ENCODE measurements around the gene CALD1.

Gene CALD1

DNA sequence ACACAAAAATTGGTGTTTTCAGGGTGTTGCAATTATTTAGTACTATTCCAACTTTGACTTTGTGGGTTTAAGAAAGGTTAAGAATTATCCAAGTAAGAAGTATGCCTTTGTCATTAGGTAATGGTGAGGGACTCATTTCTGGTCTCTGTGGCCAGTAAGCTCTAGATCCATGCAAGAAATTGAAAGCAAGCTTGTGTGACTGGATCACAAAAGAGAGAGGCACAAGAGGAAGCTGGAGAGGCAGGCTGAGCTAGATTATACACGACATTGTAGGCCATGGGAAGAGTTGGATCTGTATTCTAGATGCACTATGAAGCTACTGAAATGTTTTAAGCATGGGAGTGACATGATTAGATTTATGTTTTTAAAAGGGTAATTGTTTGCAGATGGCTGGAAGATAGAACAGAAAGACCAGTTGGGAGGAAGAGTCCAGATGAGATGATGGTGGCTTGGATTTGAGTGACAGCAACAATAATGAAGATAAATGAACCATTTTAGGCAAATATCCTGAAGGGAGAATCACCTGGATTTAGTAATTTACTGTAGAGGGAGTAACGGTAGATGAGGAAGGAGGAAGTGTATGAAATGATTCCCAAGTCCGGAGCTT, 50.0 kb downstream of the CALD1 start:
- no peak for DNase-seq

DNA sequence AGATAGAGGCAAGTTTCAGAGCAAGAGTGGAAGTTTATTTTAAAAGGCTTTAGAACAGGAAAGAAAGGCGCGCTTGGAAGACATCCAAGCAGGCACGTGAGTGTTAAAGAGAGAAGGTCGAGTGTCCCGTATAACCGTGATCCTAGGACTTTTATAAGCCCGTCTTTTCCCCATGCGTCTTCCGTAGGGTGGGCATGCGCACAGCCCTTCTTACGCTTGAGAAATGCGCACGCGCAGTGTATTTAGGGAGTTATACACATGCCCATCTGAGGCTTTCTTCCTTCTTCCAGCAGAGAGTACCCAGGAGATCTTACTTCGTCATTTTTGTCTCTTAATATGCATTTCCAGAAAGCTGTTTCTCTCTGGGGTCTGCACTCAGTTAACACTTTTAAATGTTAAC, 52.4 kb downstream of the CALD1 start:
- DNase-seq = no peak

DNA sequence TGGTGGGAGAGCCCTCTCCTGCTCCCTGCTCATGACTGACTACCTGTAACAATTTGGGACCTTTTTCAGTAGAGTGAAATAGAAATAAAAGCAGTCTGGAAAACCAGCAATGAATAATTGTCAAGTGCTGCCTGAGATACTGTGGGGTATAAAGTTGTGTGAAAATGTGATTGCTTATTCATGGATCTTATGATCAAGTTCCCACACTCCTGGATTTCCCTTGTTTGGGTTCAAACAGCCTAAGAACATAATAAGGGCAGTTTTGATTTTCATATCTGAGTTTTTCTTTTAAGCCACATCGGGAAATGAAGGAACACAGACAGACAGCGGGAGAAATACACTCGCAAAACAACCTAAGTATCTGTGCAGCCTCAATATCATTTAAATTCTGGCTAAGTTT, 52.9 kb downstream of the CALD1 start:
- DNase-seq = no peak

DNA sequence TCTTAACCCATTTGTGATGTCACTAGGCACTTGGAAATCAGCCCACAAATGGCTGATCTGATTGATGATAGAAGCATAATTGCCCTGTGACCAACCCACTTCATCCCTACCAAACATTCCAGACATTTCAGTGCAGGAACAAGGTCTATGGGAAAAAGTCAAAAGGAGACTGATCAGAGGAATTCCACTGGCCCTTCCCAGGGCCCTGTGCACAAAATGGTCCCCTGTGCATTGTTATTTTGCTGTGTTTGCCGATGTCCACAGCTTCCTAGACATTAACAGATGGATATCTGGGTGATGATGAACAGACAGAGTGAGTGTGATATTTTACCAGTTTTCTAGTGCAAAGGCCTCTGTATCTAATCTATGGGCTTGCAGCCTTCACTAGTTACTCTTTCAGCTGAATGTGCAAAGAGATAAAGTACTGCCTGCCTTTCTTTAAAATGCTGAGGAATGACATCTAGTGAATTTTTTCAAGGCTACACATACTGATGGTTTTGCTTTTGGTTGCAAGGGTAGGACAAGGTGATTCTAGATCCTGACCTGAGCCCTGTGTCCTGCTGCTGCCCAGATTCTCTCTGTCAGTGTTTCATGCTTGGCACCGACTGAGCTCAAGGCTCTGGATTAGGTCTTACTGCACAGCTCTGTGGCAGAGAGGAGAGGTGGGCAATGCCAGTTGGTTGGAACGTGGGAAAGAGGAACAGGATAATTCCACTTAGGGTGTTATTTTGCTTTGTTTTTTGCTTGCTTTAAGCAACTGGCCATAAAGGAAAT, 55.4 kb downstream of the CALD1 start:
- DNase-seq = no peak

DNA sequence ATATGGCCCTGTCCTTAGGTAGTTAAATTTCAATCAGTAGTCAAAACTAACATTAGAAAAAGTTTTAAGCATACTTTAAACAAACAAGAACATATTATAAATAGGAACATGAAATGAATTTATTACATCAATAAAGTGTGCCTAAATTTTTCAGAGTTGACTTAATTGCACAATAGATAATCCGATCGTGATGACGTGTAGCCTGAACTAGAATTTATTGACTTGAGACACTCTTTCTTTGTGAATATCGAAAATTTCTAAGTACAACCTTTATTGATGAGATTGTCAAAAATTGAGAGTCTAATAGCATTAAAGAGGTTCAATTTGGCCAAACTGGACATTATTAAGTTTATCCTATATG, 56.0 kb downstream of the CALD1 start:
- no peak for DNase-seq

DNA sequence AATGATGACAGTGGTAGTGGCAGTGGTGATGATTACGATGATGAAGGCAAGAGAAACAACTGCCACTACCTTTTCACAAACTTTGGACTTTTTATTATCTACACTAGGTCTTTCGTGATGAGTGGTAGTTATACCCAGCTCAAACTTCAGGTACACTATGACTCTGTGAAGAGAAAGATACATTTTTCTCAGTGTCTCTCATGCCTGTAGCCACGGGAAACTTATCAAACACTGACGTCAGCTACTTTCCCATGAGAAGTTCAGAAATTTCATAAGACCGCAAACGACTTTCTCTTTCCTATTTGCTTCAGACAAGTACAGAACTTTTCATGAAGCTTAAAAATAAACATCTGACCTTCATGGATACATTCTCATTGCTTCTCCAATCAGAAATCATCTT, 57.0 kb downstream of the CALD1 start:
- DNase-seq = no peak

DNA sequence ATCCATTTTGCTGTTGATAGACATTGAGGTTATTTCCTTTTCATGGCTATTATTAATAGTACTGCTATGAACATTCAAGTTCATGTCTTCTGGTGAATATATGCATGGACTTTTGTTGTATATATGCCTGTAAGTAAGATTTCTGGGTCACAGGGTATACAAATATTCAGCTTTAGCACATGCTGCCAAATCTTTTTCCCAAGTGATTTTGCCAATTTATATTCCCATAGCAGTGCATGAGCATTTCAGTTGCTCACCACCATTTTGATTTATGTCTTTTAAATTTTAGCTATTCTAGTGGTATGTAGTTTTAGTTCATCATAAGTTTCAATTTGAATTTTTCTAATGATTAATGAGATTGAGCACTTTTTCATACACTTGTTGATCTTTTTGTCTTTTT, 59.9 kb downstream of the CALD1 start:
- no peak for DNase-seq

DNA sequence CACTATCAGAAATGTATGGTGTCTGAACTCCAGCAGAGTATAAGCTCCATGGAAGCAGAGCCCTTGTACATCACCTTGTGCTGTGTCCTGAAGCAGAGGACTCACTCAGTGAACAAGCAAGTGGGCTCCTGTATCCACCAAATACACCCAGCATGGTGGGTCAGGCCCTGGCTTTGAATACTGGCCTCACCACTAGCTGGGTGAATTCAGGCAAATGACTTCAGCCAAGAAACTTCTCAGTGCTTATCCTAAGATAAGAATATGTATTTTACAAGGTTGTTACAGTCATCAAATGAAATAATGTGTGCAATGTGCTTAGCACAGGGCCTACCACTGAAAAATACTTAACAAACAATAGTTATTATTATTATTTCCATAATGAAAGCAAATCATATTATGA, 62.6 kb downstream of the CALD1 start:
- DNase-seq = no peak

DNA sequence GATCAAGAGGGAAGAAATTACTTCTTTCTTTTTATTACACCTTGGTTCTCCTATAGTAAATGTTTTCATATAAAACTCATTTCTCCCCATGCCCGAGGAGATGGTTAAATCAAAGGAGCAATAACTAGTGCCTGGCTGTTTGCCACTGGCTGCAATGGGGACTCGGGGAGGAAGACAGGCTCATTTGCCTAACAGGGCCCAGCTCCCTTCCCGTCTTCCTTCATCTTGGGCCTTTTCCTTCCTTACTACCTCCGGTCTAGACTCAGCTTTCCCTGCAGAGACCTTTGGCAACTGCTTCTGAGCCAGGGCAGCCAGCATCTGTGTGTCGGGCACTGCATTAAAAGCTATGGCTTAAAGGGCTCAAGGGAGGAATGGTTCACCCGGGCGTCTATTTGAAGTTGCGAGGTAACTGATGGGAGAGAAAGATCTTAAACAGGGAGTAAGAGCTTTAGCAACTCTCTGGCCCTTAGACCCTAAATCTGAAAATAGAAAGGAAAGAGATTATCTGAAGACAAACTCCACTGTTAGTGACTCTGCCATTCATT, 63.5 kb downstream of the CALD1 start:
- no peak for DNase-seq

DNA sequence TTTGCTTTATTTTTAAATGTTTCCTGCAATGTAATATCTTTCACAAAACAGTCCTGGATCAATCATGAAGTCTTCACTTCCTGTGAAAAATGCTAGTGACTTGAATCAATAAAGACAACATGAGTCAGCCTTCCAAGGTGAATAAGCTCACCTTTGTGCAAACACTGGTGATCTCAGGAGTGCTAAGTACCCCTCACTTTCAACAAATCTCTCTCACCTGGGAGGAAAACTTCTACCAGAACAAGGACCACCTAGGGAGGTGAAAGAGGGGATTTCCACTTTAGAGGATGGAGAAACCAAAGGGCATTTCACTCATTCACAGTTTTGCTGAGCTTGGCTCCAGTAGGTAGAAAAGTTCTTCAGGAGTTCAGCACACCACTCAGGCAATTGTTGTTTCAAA, 64.8 kb downstream of the CALD1 start:
- no peak for DNase-seq

DNA sequence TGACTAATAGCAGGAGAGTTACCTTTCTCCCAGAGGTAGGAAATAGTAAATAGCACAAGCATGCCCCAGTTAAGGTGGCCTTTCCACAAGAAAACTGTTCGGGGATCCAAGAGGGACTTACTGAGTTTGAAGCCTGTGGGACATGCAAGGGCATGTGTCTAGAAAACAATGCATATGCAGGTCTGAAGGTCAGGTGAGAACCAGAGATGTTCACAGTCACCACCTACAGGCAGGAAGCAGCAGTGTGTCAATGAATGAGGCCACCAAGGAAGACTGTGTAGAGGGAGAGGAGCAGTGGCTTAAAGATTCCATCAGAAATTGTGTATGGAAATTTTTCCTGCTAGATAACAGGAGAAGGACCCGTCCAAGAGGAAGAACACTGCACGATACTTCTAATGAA, 66.0 kb downstream of the CALD1 start:
- no peak for DNase-seq

DNA sequence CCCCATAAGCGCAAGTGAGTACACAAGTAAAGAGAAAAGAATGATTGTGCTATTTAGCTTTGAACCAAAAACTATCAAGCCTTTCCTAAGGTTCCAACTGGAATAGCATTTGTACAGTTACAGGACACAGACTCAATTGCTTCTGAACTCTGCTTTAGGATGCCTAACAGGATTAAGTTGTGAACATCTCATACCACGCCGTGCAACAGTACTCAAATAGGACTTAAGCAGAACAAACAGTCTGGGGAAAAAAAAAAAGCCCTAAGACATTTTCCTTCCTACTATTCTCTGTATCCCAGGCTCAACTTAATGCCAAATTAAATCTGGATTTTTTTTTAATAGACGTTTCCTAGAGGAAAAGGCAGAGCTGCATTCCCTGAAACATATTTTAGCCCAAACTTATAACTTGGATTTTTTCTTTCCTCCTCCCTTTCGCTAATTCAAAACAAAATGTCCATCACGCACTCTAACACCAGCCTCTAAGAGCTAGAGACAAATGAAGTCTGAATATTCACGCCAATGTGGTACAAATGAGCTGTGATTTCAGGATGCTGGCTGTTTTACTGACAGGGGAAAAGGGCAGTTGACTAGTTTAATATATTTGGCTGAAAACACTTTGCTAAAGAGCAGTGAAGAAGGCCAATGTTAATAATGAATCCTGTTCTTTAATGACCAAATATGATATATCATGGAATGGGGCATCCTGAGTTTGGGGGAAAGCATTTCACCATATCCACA, 68.6 kb downstream of the CALD1 start:
- DNase-seq = no peak

DNA sequence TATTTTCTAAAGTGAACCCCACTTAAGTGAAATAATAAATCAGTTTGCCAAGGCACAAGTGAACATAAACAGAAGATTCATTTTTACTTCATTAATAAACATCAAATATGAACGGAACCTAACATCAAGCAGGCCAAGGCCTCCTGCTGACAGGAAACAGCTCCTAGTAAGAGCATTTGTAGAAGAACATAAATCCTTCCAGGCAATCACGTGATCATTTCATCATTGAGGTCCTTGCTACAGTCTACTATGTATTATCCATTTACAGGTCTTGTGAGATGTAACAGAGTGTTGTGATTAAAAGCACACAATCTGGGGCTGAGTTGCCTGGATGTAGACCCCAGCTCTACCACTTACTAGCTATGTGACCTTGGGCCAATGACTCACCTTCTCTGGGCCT, 70.6 kb downstream of the CALD1 start:
- DNase-seq = no peak

DNA sequence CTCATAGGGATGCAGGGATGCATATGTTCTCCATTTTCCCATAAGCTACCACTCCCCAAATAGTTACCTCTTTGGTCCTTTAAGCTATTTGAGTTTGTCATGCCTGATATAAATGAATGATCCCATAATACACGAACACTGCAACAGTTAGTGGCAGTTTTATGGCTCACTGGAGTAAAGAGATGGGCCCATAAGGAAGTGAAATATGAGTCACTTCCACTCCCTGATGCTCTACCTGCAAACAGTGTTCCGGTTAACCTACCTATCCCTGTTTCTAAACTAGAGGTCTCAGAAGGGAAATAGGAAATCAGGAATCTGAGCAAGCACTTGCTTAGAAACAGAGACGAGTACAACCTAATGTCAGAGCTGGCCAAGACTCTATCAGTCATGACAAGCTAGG, 71.7 kb downstream of the CALD1 start:
- no peak for DNase-seq

DNA sequence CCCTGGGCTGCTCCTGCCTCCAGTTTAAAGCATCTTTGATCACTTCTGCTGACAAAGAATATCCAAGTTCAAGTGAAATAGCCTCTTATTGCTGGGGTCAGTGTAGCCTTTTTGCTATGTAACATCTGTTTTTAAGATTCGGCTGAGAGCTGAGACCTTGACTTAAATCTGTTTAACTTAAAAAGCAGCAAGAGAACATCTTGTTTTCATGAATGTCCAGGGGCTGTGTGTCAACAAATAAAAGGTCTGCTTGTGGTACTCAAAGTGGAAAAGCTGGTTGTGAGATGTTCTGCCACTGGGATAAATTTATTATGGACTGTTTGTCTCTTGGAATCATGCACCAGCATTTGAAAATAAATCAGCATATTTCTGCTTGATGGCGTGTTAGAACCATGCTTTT, 73.2 kb downstream of the CALD1 start:
- DNase-seq = no peak

DNA sequence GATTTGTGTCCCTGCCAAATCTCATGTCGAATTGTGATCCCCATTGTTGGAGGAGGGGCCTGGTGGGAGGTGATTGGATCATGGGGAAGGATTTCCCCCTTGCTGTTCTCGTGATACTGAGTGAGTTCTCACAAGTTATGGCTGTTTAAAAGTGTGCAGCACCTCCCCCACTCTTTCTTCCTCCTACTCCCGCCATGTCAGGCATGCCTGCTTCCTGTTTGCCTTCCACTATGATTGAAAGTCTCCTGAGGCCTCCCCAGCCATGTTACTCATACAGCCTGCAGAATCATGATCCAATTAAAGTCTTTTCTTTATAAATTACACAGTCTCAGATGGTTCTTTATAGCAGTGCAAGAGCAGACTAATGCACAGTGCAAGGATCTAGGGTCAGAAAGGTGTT, 75.4 kb downstream of the CALD1 start:
- DNase-seq = no peak

DNA sequence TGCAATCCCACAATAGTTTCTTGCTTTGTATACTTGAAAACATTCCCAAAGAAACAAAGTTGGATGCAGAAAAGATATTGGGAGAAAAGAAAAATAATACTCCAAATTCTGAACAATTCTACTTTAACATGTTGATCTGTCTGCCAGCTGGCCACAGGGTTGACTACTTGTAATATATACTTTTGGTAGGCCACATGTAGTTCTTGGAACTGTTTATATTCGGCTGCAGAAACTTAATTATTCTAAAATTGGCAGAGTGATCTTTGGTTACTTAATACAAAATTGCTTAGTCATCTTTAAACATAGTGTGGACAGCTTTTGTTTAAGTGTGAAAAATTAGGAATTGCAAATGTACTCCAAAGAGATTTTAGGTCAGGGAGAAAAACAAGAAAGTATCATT, 76.0 kb downstream of the CALD1 start:
- no peak for DNase-seq

DNA sequence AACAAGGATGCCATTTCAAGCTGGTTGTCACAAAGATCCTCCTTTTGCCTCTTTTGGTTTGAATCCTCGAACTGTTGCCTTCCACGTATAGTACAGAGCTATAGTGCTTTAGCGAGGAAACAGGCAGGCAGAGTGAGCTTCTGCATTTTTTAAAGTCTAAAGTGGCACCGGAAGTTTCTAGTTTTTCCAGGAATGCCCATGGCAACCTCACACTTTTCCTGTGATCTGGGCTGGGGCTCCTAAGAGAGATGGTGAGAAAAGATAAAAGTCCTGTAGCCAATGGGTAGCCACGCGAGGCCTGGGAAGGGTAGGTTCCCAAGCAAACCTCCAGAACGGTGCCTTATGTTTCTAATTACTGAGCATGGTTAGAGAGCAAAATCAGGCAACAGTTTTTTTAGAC, 76.7 kb downstream of the CALD1 start:
- no peak for DNase-seq

DNA sequence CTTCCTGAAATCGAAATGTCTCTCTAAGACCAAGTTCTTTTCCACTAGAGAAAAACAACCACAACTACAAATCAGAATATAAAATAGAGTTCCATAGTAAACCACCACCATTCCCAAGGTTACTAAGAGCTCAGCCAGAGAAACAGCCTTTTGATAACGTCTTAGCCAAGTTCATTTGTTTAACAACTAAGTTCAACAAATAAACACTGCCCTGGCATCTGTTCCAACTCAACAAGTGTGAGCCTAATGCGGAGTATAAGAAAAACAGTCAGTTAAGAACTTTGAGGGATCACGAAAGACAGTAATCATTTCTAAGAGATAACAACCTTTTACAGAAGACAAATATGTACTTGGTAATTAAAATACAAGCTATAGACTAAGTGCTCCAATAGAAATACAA, 77.3 kb downstream of the CALD1 start:
- no peak for DNase-seq

DNA sequence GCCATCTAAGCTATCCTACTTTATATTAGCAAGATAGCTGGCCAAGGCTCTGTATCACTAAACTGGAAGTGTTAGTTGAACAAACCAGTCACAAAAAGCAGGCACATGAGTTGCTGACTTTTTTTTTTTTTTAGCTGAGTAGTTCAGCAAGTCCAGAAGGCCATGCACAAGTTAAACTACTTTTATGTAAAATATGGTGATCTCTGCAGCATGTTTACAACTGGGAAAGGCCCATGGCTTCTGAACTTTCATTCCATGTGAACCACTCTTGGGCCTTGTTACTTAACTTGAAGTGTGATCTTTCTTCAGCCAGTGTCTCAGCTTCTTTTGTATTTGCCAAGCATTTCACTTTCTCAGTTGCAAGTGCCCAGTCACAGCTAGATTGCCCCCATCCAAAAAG, 78.5 kb downstream of the CALD1 start:
- DNase-seq = no peak

DNA sequence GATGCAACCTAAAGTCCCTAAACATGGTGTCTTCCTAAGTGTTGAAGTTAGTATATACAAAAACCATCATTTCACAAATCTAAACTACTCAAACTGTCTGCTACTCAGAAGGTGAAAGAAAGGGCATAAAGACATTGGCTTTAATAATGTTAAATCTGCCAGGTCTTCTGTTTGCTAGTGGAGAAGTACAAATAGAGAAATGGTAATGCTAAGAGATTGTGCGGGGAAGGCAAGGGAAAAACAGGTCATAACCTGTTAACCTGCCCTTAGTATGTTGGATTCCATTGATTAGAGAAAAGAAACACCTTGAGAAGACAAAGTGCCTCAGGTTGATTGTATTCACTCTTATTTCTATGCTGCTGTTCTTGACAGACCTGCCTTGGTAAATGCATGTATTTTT, 80.3 kb downstream of the CALD1 start:
- DNase-seq = no peak

DNA sequence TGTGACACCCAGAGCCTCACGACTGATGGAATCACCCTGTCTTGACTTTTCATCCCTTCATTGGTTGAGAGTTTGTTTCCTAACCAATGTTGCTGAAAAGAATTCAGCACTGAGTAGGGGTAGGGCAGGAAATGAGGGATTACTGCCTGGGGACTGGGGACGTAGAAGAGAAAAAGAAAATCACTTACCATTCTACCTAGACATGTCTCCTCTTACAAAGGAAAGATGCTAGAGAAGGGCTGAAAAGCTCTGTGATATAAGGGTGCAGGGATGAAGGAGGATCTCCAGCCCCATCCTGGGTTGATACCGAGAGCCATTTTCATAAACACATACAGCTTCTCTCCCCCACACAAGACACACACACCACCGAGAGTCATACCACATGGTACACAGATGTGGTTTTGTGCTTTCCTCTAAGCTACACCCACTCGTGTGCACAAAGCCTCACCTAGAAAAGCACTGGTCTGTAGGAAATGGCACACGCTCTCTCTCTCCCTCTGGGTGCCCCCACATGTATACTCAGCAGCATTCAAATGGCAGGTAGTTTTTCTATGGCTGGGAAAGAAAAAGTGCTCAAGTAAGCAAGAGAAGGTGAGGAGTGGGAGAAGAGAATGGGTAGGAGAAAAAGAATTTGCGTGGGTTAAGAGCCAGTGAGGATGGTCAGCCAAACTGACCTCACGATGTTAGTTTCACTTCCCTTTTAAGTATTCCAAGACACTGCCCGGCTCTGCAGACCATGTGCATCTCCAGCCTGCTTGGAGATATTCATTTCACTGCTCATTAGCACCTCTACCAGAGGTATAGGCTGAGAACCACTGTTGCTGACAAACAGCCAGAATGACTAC, 85.8 kb downstream of the CALD1 start:
- DNase-seq = no peak

DNA sequence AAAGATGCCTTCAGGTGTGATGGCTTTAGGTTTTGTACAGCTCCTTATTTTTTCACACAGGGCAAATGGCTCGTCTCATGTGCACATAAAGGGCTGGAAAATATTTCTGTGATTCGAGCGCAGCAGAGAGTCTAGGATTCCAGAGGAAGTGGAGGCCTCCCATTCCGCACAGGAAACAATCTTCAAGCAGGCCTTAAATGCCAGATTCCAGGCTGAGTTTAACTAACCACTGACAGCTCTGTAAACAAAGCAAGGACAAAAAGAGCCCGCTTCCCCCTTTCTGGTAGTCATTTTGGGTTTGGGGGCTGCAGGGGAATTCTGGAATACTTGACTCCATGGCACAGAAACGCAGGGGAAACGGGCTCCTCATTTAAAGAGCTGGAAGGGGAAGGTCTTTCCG, 87.2 kb downstream of the CALD1 start:
- no peak for DNase-seq
